ENCODE data around the gene SIGLEC12.

SIGLEC12 gene

GRCh38 chr19:51539821-51540366 is 38.3 kb upstream of the SIGLEC12 start:
- H3K9me3 ChIP-seq (ENCODE audit: control extremely low read depth in 1 of 5, control insufficient read depth in 4 of 5, insufficient read depth in 2 of 5, low read depth in 1 of 5, low read length in 4 of 5) = peaks cover 0 to 1% (median 0%) of the 10 kb centered on the region in 5 experiments
- peaks cover 0 to 24% (median 11%) of the 10 kb centered on the region in 4 experiments for H3K4me1 ChIP-seq (ENCODE audit: control extremely low read depth in 1 of 4, control insufficient read depth in 4 of 4, insufficient read depth in 4 of 4, low read length in 3 of 4)
- ChIA-PET POLR2A (no interaction called here), CTCF (interaction anchor here (1.2 to 1.8 kb wide), 2 partner anchors 25 to 26 kb away, joined by 3 to 6 read pairs; no protein-coding TSS in a partner anchor)
- 100% methylated on average over 3 of the region's 4 CpGs for WGBS (ENCODE audit: insufficient coverage)
- no peak for DNase-seq
- H3K4me3 ChIP-seq (ENCODE audit: control insufficient read depth in 1 of 7, extremely low read depth in 1 of 7, insufficient read depth in 4 of 7, low read depth in 2 of 7, low read length in 6 of 7) = no peak overlapping the region
- no peak overlapping the region for H3K27ac ChIP-seq (ENCODE audit: insufficient read depth in 1 of 2, low read depth in 1 of 2, low read length in 2 of 2, poor library complexity in 1 of 2, severe bottlenecking in 2 of 2)
- peaks cover 0 to 23% (median 5%) of the 10 kb centered on the region in 5 experiments for H3K27me3 ChIP-seq (replicated peaks in 2 of 5; ENCODE audit: control insufficient read depth in 4 of 5, insufficient read depth in 5 of 5, low read length in 4 of 5)
- H3K36me3 ChIP-seq (ENCODE audit: control insufficient read depth in 4 of 4, insufficient read depth in 4 of 4, low read length in 3 of 4) = no peaks in the 10 kb centered on the region

- peaks cover 0 to 12% (median 2%) of the 10 kb centered on the region in 5 experiments for H3K27me3 ChIP-seq (replicated peaks in 2 of 5; ENCODE audit: control insufficient read depth in 4 of 5, insufficient read depth in 5 of 5, low read length in 4 of 5)
- no CpG with 5 or more reads among the region's 1 CpG for WGBS (ENCODE audit: insufficient coverage)
- CTCF ChIA-PET = interaction anchor here (2.1 kb wide), 1 partner anchor 62 kb away, joined by 8 read pairs; no protein-coding TSS in a partner anchor
- POLR2A ChIA-PET = no interaction called here
- no peaks in the 10 kb centered on the region for H3K36me3 ChIP-seq (ENCODE audit: control insufficient read depth in 4 of 4, insufficient read depth in 4 of 4, low read length in 3 of 4)
- no peak overlapping the region for H3K27ac ChIP-seq (ENCODE audit: insufficient read depth in 1 of 2, low read depth in 1 of 2, low read length in 2 of 2, poor library complexity in 1 of 2, severe bottlenecking in 2 of 2)
- H3K4me3 ChIP-seq (ENCODE audit: control insufficient read depth in 1 of 7, extremely low read depth in 1 of 7, insufficient read depth in 4 of 7, low read depth in 2 of 7, low read length in 6 of 7) = no peak overlapping the region
- H3K4me1 ChIP-seq (ENCODE audit: control extremely low read depth in 1 of 4, control insufficient read depth in 4 of 4, insufficient read depth in 4 of 4, low read length in 3 of 4) = peaks cover 0 to 27% (median 16%) of the 10 kb centered on the region in 4 experiments
- no peak for DNase-seq
- H3K9me3 ChIP-seq (ENCODE audit: control extremely low read depth in 1 of 5, control insufficient read depth in 4 of 5, insufficient read depth in 2 of 5, low read depth in 1 of 5, low read length in 4 of 5) = peaks cover 0 to 1% (median 0%) of the 10 kb centered on the region in 5 experiments
Observed at GRCh38 chr19:51535535-51535934, 33.9 kb upstream of the SIGLEC12 start.

GRCh38 chr19:51531349-51532315 is 30.0 kb upstream of the SIGLEC12 start, which contains the start of gene SIGLEC6:
SIGLEC6 (minus strand) TSS chr19:51531670; CDS start chr19:51531648, 22 bp downstream.
- Histone ChIP-seq H3K27me3 (replicated peaks in 2 of 5; ENCODE audit: control insufficient read depth in 4 of 5, insufficient read depth in 5 of 5, low read length in 4 of 5) (peaks cover 0 to 3% (median 0%) of the 10 kb centered on the region in 5 experiments), H3K27ac (ENCODE audit: insufficient read depth in 1 of 2, low read depth in 1 of 2, low read length in 2 of 2, poor library complexity in 1 of 2, severe bottlenecking in 2 of 2) (peak within 1 kb of the TSS in 1 of 2 experiments; percentile 63), H3K4me3 (ENCODE audit: control insufficient read depth in 1 of 7, extremely low read depth in 1 of 7, insufficient read depth in 4 of 7, low read depth in 2 of 7, low read length in 6 of 7) (peak within 1 kb of the TSS in 5 of 7 experiments; percentile 20 to 52 (median 29)), H3K36me3 (ENCODE audit: control insufficient read depth in 4 of 4, insufficient read depth in 4 of 4, low read length in 3 of 4) (no peaks in the 10 kb centered on the region), H3K9me3 (ENCODE audit: control extremely low read depth in 1 of 5, control insufficient read depth in 4 of 5, insufficient read depth in 2 of 5, low read depth in 1 of 5, low read length in 4 of 5) (peaks cover 0 to 1% (median 0%) of the 10 kb centered on the region in 5 experiments), H3K4me1 (ENCODE audit: control extremely low read depth in 1 of 4, control insufficient read depth in 4 of 4, insufficient read depth in 4 of 4, low read length in 3 of 4) (peaks cover 0 to 34% (median 16%) of the 10 kb centered on the region in 4 experiments)
- CTCF ChIA-PET = interaction anchor here (1.0 to 1.4 kb wide), 7 partner anchors 9 to 58 kb away, joined by 3 to 6 read pairs (median 3); no protein-coding TSS in a partner anchor
- POLR2A ChIA-PET = no interaction called here
- DNase-seq = peak; percentile 88 to 97 (median 96)
- WGBS (ENCODE audit: insufficient coverage) = 13% methylated on average over 16 of the region's 25 CpGs

GRCh38 chr19:51530616-51531015 is 29.0 kb upstream of the SIGLEC12 start:
- no peaks in the 10 kb centered on the region for H3K9me3 ChIP-seq (ENCODE audit: control extremely low read depth in 1 of 5, control insufficient read depth in 4 of 5, insufficient read depth in 2 of 5, low read depth in 1 of 5, low read length in 4 of 5)
- H3K4me3 ChIP-seq (ENCODE audit: control insufficient read depth in 1 of 7, extremely low read depth in 1 of 7, insufficient read depth in 4 of 7, low read depth in 2 of 7, low read length in 6 of 7) = peak overlapping the region in 1 of 7 experiments; percentile 52
- WGBS (ENCODE audit: insufficient coverage) = 96% methylated on average over 7 of the region's 8 CpGs
- ChIA-PET CTCF (interaction anchor here (1.0 to 1.3 kb wide), 2 partner anchors 8 to 15 kb away, joined by 3 to 5 read pairs; no protein-coding TSS in a partner anchor), POLR2A (interaction anchor here (1.0 kb wide), 1 partner anchor 17 kb away, joined by 3 read pairs; no protein-coding TSS in a partner anchor)
- no peak for DNase-seq
- H3K4me1 ChIP-seq (ENCODE audit: control extremely low read depth in 1 of 4, control insufficient read depth in 4 of 4, insufficient read depth in 4 of 4, low read length in 3 of 4) = peaks cover 0 to 35% (median 17%) of the 10 kb centered on the region in 4 experiments
- H3K27ac ChIP-seq (ENCODE audit: insufficient read depth in 1 of 2, low read depth in 1 of 2, low read length in 2 of 2, poor library complexity in 1 of 2, severe bottlenecking in 2 of 2) = no peak overlapping the region
- no peaks in the 10 kb centered on the region for H3K36me3 ChIP-seq (ENCODE audit: control insufficient read depth in 4 of 4, insufficient read depth in 4 of 4, low read length in 3 of 4)
- H3K27me3 ChIP-seq (replicated peaks in 2 of 5; ENCODE audit: control insufficient read depth in 4 of 5, insufficient read depth in 5 of 5, low read length in 4 of 5) = peaks cover 0 to 3% (median 0%) of the 10 kb centered on the region in 5 experiments

- ChIA-PET CTCF (interaction anchor here (1.4 kb wide), 1 partner anchor 14 kb away, joined by 6 read pairs; no protein-coding TSS in a partner anchor), POLR2A (no interaction called here)
- DNase-seq = no peak
- Histone ChIP-seq H3K27ac (ENCODE audit: insufficient read depth in 1 of 2, low read depth in 1 of 2, low read length in 2 of 2, poor library complexity in 1 of 2, severe bottlenecking in 2 of 2) (no peak overlapping the region), H3K4me1 (ENCODE audit: control extremely low read depth in 1 of 4, control insufficient read depth in 4 of 4, insufficient read depth in 4 of 4, low read length in 3 of 4) (peaks cover 0 to 37% (median 17%) of the 10 kb centered on the region in 4 experiments), H3K4me3 (ENCODE audit: control insufficient read depth in 1 of 7, extremely low read depth in 1 of 7, insufficient read depth in 4 of 7, low read depth in 2 of 7, low read length in 6 of 7) (no peak overlapping the region), H3K9me3 (ENCODE audit: control extremely low read depth in 1 of 5, control insufficient read depth in 4 of 5, insufficient read depth in 2 of 5, low read depth in 1 of 5, low read length in 4 of 5) (no peaks in the 10 kb centered on the region), H3K27me3 (replicated peaks in 2 of 5; ENCODE audit: control insufficient read depth in 4 of 5, insufficient read depth in 5 of 5, low read length in 4 of 5) (peaks cover 0 to 3% (median 0%) of the 10 kb centered on the region in 5 experiments), H3K36me3 (ENCODE audit: control insufficient read depth in 4 of 4, insufficient read depth in 4 of 4, low read length in 3 of 4) (no peaks in the 10 kb centered on the region)
- 100% methylated on average over 1 of the region's 2 CpGs for WGBS (ENCODE audit: insufficient coverage)
Observed at GRCh38 chr19:51529301-51529700, 27.7 kb upstream of the SIGLEC12 start.

- ChIA-PET CTCF (interaction anchor here (1.5 to 2.2 kb wide), 2 partner anchors 10 to 53 kb away, joined by 3 to 9 read pairs; no protein-coding TSS in a partner anchor), POLR2A (no interaction called here)
- no peak overlapping the region for H3K27ac ChIP-seq (ENCODE audit: insufficient read depth in 1 of 2, low read depth in 1 of 2, low read length in 2 of 2, poor library complexity in 1 of 2, severe bottlenecking in 2 of 2)
- WGBS (ENCODE audit: insufficient coverage) = 64% methylated on average over 3 of the region's 4 CpGs
- H3K27me3 ChIP-seq (replicated peaks in 2 of 5; ENCODE audit: control insufficient read depth in 4 of 5, insufficient read depth in 5 of 5, low read length in 4 of 5) = peaks cover 0 to 3% (median 0%) of the 10 kb centered on the region in 5 experiments
- no peaks in the 10 kb centered on the region for H3K9me3 ChIP-seq (ENCODE audit: control extremely low read depth in 1 of 5, control insufficient read depth in 4 of 5, insufficient read depth in 2 of 5, low read depth in 1 of 5, low read length in 4 of 5)
- no peak overlapping the region for H3K4me3 ChIP-seq (ENCODE audit: control insufficient read depth in 1 of 7, extremely low read depth in 1 of 7, insufficient read depth in 4 of 7, low read depth in 2 of 7, low read length in 6 of 7)
- H3K36me3 ChIP-seq (ENCODE audit: control insufficient read depth in 4 of 4, insufficient read depth in 4 of 4, low read length in 3 of 4) = no peaks in the 10 kb centered on the region
- peaks cover 0 to 21% (median 9%) of the 10 kb centered on the region in 4 experiments for H3K4me1 ChIP-seq (ENCODE audit: control extremely low read depth in 1 of 4, control insufficient read depth in 4 of 4, insufficient read depth in 4 of 4, low read length in 3 of 4)
- no peak for DNase-seq
Observed at GRCh38 chr19:51525651-51526050, 24.1 kb upstream of the SIGLEC12 start.

Measured in common myeloid progenitor, CD34-positive (primary cell).